Measurements from ENCODE around the gene BCAR3.
"Not testable (repeated sequence)": the region's sequence is repeated elsewhere in the genome, so short reads cannot be mapped to it uniquely, and the experiment has no call there.

The BCAR3 gene

DNA sequence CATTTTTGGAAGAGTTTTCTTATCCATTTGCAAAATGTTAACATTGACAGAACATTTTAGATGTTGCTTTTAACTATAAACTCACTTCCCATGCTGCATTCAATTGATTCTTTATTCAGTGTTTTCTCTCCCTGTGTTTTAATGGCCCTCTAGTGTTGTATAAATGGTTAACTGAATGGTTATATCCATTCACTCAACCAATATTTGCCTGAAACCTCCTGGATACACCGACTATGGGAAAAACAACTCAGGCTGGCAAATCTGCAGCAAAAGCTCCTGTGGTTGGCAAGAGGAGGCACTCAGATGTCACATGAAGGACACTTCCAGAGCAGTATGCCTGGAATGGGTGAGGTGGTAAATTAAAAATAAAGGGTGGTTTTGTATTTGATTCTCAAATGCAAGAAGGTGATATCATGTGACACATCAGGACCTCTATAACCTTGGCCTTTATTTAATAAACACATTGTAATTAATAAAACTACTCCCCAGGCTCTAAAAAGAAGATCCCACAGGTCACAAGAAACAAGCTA is 107.6 kb downstream of the BCAR3 start:
- no peak for FAIRE-seq

DNA sequence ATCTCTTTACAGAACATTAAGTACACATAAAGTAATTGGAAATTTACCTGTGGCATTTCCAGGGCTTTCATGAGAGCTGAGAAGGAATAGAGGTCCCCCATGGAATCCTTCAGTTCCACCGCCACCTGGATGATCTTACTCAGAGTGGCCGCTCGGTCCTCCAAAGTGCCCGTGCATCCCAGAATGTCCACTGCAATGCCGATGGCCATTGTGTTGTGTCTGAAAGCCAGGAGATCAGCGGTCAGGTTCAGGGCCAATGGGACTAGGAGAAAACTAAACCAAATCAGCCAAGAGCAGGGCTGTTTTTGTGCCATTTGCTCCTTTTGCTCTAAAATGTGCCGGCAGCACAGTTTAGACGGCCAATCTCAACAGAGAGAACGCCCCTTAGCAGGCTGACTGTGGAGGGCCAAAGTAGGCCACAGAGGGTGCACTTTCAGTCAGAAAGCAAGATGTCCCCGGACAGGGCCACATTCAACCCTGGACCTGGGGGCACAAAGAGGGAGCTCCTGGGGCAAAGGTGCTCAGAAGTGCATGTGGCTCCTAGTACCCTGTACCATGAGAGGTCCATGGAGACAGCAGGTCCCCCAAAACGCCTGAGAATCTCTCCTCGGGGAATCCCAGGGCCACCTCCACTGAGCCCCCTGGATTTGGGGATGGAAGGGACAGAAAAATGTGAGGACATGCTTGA is 109.9 kb downstream of the BCAR3 start:
- no peak for FAIRE-seq

- no peak for FAIRE-seq
Observed at GRCh38 chr1:93569489-93569888, 112.1 kb downstream of the BCAR3 start.

DNA sequence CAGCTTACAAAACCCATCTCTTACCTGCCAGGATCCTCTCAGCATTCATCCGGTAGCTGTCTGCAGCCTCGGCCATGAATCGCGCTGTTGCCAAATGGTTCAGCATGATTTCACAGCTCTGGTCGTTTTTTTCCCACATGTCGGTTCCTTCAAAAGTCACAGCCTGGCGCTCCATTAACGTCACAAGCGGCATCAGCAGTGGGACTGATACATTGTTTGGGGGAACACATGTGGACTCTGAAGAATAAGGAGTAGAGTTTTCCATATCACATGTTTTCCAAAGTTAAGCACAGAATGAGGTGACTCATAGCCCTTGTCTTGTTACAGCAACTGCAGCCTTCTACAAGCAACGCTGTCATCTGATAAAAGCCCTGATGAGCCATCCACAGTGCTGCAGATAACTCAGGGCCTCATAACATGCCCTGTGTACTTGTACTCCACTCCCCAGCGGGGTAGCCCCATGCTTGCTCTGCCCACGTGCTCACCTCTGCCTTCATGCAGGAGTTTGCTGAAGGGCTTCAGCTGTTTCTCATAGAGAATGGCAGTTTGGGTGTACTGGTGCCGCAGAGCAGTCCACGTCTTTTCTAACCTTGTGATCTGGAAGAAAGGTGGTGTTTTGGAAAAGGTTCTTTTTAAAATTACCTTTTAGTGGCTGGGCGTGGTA is 114.2 kb downstream of the BCAR3 start:
- no peak for FAIRE-seq

DNA sequence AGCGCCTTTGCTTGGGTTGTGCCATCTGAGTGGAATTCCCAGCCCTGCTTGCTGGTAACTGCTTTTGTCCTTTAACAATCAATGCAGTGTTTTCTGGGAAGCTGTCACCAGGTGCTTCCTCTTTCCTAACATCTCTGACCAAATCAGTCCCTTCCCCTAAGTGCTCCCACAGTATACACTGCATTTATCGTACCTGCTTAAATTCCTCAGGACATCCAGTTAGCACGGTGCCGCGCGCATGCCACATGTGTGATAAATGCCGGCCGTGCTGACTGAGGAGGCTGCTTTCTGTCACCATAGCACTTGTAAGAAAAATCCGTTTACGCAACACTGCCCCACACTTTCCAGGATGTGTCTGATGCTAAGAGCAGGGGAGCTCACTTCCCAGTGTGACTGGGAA is 115.4 kb downstream of the BCAR3 start:
- FAIRE-seq, result no peak

DNA sequence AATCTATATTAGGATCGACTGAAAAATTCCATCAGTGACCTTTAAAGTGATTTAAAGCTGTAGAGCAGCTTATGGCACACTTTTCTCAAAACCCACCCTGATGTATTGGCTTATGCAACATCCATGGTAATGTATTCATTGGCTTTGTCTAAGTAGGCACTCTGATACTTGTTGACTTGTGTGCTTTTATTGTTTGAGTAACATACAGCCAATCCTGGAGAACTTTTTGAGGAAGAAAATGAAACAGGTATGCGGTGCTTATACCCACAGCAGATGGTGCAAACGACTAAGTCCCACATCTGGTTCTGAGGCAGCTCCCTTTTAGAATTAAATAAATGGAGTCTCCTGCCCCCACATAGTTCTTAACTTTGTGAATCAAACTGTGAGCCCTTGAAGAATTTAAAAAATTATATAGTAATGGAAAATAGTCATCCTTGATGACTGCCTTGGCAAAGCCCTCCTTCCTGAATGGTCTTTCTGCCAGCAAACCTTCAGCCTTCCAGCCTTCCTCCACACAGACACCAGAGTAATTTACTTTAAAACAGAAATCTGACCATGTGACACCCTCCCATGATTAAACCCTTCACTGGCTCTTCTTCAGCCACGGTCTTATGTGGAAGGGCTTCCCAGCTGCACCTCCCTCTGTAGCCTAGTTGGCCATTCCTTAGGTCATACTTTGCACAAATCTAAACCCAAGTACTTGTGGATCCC is 116.0 kb downstream of the BCAR3 start:
- FAIRE-seq, result no peak

DNA sequence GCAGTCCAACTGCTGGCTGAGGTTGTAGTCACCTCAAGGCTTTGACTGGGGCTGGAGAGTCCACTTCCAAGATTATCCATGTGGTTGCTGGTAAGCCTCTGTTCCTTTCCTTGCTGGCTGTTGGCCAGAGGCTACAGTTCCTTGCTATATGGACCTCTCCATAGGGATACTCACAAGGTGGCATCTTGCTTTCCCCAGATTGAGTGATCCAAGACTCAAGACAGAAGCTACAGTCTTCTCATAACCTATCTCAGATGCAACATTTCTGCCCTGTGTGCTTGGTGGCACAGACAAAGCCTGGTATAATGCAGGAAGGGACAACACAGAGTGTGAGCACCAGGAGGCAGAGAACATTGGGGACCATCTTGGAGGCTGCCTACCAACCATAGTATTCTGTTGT is 121.9 kb downstream of the BCAR3 start:
- FAIRE-seq, result no peak

GRCh38 chr1:93559045-93559444 is 122.6 kb downstream of the BCAR3 start:
- FAIRE-seq, result no peak

GRCh38 chr1:93556291-93556690 is 125.3 kb downstream of the BCAR3 start:
- FAIRE-seq, result no peak

- FAIRE-seq, result no peak
Observed at GRCh38 chr1:93554883-93555872, 126.5 kb downstream of the BCAR3 start.

- FAIRE-seq, result not testable (repeated sequence)
Observed at GRCh38 chr1:93553886-93554490, 127.6 kb downstream of the BCAR3 start.

DNA sequence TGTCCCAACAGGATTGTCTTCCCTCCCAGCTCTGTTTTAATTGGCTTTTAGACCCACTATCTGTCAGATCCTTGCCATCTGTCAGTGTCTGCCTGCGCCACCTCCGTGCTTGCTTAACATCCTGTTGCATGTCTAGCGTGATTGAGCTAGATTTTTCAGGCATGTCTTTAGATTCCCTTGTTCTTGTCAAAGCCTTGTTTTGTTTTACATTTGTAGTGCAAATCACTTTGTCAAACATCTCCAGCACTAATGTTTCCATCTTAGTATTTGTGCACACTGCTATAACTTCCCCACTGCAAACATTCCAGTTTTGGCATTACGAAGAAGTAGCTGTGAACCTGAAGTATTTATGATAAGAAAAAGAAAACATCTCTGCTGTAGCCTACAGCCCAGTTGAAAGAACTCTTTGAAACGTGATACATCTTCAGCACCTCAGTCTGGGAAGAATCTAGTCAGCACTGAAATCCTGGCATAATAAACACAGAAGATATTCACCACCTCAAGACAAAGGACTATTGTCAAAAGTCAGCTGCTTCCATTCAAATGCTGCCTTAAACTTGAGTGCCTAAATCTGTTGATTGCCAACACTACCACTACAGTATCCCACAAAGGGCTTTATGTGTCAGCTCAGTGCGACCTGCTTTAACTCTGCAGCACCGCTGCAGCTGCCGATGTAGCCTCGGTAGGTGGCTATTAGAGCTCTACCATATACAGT is 128.7 kb downstream of the BCAR3 start:
- FAIRE-seq, result no peak

DNA sequence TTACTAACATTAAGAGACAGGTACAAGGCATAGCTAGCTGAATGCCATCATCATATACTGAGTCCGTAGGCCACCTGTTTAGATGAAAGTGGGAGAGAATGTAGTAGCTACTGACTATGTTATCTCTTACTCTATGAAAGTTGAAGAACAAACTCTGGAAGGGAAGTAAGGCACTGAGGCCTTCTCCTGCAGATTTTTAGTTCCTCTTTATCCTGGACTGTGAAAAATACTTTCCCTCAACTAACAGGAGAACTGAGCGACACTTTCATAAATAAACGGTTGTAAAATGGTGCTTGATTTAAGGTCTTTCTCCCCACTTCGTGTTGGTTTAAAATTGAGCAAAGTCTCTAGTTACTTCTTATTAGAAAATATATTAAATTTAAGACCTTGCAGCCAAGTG is 131.8 kb downstream of the BCAR3 start:
- FAIRE-seq, result no peak

DNA sequence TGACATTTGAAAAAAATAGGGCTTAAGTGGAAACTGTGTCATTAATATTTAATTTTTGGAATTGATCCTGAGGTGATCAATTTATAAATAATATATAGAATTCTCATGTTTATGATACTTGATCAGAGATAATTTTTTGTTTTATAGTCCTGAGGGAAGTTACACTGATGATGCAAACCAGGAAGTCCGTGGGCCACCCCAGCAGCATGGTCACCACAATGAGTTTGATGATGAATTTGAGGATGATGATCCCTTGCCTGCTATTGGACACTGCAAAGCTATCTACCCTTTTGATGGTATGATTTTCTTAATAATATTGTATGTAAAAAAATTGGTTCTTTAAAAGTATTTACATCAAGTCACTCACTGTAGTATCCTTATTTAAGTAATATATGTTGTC is 132.5 kb downstream of the BCAR3 start:
- no peak for FAIRE-seq

GRCh38 chr1:93546162-93546863 is 135.3 kb downstream of the BCAR3 start:
- FAIRE-seq, result no peak

DNA sequence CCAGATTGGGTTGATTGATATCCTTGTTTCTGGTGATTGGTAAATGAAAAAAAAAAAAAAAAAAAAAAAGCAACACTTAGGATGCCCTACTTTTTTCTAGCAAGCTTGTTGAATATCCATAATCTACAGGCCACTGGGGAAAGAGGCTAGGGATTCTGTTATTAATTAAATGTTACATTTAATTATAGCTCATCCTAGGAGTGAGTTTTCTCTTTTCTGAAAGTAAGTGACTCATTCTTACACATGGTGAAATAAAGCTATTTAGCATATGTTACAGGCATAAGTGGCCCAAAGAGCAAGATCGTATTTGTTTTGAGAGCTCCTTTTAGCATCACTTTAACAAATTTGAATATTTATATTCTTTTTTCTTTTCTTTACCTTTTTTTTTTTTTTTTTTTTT is 139.2 kb downstream of the BCAR3 start:
- no peak for FAIRE-seq

- FAIRE-seq, result no peak
Observed at GRCh38 chr1:93541045-93541444, 140.6 kb downstream of the BCAR3 start.

- FAIRE-seq, result no peak
Observed at GRCh38 chr1:93537924-93538323, 143.7 kb downstream of the BCAR3 start.

GRCh38 chr1:93537396-93537795 is 144.2 kb downstream of the BCAR3 start:
- no peak for FAIRE-seq

DNA sequence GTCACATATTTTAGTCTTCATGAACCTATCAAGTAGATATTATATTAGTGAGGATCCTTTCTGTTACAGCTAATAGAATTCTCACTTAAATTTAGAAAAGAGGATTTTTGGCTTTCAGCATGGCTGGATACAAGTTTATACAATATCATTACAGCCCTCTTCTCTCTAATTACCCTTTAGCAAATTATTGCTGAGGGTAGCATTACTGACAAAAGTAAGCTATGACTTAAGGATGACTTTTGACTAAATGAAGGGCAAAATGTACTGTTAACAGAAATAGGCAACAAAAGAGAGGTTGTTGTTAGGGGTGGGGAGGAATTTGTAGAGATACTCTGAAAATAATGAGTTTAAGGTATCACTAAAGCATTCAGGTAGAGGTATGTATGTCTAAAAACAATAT is 148.0 kb downstream of the BCAR3 start:
- FAIRE-seq, result no peak

Data from A204.1 (cell line).